K562 (cell line): ENCODE data around the gene NOXRED1. TPM values are rescaled to one million over a fixed set of nuclear protein-coding genes. Genes with fewer than 3 reads are reported as not detected.

Experiments
- ARID1B ChIP-seq: fragments of 450-650 bp; IDR thresholded peaks from 2 replicates; pipeline ENCODE4 v1.6.1; 2016; ENCODE audit warnings: antibody characterized with exemption, mild to moderate bottlenecking, inconsistent platforms
- BACH1 ChIP-seq: fragments of 200-800 bp; sonication (Bioruptor generic); IDR thresholded peaks from 2 replicates; pipeline ENCODE4 v1.6.1; 2016; ENCODE audit warnings: missing genetic modification characterization, missing compliant biosample characterization
- CREBBP ChIP-seq: IDR thresholded peaks from one replicate; pipeline ENCODE4 v1.6.1; 2012; ENCODE audit warnings: low read depth, mild to moderate bottlenecking, control low read depth, inconsistent platforms, low read length
- DPF2 ChIP-seq: fragments of 450-650 bp; IDR thresholded peaks from 2 replicates; pipeline ENCODE4 v1.6.1; 2016
- EGR1 ChIP-seq: fragments of 450-650 bp; conservative IDR thresholded peaks from 2 replicates; pipeline ENCODE4 v1.6.1; 2017; ENCODE audit warnings: mild to moderate bottlenecking
- ETV1 ChIP-seq: fragments of 450-650 bp; conservative IDR thresholded peaks from 2 replicates; pipeline ENCODE4 v1.6.1; 2016; ENCODE audit warnings: missing genetic modification characterization, control low read depth, low read depth, missing compliant biosample characterization
- FOXA1 ChIP-seq: fragments of 450-650 bp; IDR thresholded peaks from 2 replicates; pipeline ENCODE4 v1.6.1; 2016; ENCODE audit warnings: mild to moderate bottlenecking, borderline replicate concordance
- HNRNPUL1 ChIP-seq: fragments of 200-400 bp; formaldehyde crosslinking; IDR thresholded peaks from 2 replicates; pipeline ENCODE4 v1.6.1; 2017; ENCODE audit warnings: low read length
- KLF13 ChIP-seq: fragments of 450-650 bp; IDR thresholded peaks from 2 replicates; pipeline ENCODE4 v1.6.1; 2016; ENCODE audit warnings: missing genetic modification characterization, low read depth, mild to moderate bottlenecking, missing compliant biosample characterization, moderate library complexity, borderline replicate concordance
- NFRKB ChIP-seq: fragments of 450-650 bp; IDR thresholded peaks from 2 replicates; pipeline ENCODE4 v1.6.1; 2016; ENCODE audit warnings: low read depth
- NFYB ChIP-seq: IDR thresholded peaks from 2 replicates; pipeline ENCODE4 v1.6.1; 2011; ENCODE audit warnings: mild to moderate bottlenecking, moderate library complexity; ENCODE audit not compliant: insufficient read length; ENCODE audit errors: extremely low read depth
- SIRT6 ChIP-seq: IDR thresholded peaks from one replicate; pipeline ENCODE4 v1.6.1; 2012; ENCODE audit warnings: low read depth, mild to moderate bottlenecking, control low read depth, inconsistent platforms, low read length, moderate library complexity
- SMARCB1 ChIP-seq: IDR thresholded peaks from 2 replicates; pipeline ENCODE4 v1.6.1; 2011; ENCODE audit warnings: improper control_type of control experiment, low read depth; ENCODE audit not compliant: insufficient read length
- SOX6 ChIP-seq: fragments of 450-650 bp; IDR thresholded peaks from 2 replicates; pipeline ENCODE4 v1.6.1; 2014; ENCODE audit warnings: mild to moderate bottlenecking
- STAT5A ChIP-seq: IDR thresholded peaks from 2 replicates; pipeline ENCODE4 v1.6.1; 2012; ENCODE audit warnings: low read length, inconsistent platforms, borderline replicate concordance
- ZNF121 ChIP-seq: sonication (generic); formaldehyde crosslinking; conservative IDR thresholded peaks from 2 replicates; pipeline ENCODE4 v1.8.0; 2022; ENCODE audit warnings: missing genetic modification reagents
- ZSCAN32 ChIP-seq: fragments of 450-650 bp; formaldehyde crosslinking; IDR thresholded peaks from 2 replicates; pipeline ENCODE4 v1.4.0; 2020; ENCODE audit warnings: mild to moderate bottlenecking, moderate library complexity
- polyA plus RNA-seq, 8 experiments: library from polyadenylated mRNA; depleted of rRNA in 4 of 8; stranded (reverse) in 5 of 8; unstranded in 3 of 8; fragments of >200 nt; fragmentation: Nextera tagmentation in 2 of 8; fragmentation: Illumina TruSeq in 1 of 8; extraction: Ambion mirVana in 2 of 8; extraction: Trizol in 1 of 8; gene quantifications; 2 replicates each; pipeline versions ENCODE4 v1.2.1 to v1.2.3, GENCODE V29; 2011 to 2014; ENCODE audit warnings: inconsistent platforms in 1 of 8, missing spikeins in 1 of 8
- total RNA-seq, 7 experiments: library from RNA; depleted of rRNA in 6 of 7; stranded (reverse); fragments of >200 nt in 6 of 7; fragmentation: Illumina TruSeq in 2 of 7; extraction: Trizol in 2 of 7; gene quantifications; 2 replicates each; pipeline versions ENCODE4 v1.2.1 to v1.2.3, GENCODE V29; 2011 to 2021; ENCODE audit warnings: low replicate concordance in 1 of 7
- TF ChIP-seq, protein P1 (sequence below), 2 experiments: fragments of 250-450 bp in 1 of 2; fragments of 450-650 bp in 1 of 2; sonication (Bioruptor Pico) in 1 of 2; IDR thresholded peaks; 2 replicates each; pipeline versions ENCODE4 v1.6.1 to v1.8.0; 2016 to 2021; ENCODE audit warnings: mild to moderate bottlenecking in 2 of 2, moderate library complexity in 2 of 2, missing compliant biosample characterization in 1 of 2, missing genetic modification characterization in 1 of 2
- TF ChIP-seq, protein P2 (sequence below), 3 experiments: IDR thresholded peaks in 2 of 3; conservative IDR thresholded peaks in 1 of 3; 2 replicates each; pipeline ENCODE4 v1.5.1; 2011 to 2012; ENCODE audit warnings: low read length in 3 of 3, mild to moderate bottlenecking in 3 of 3, control low read depth in 2 of 3, improper control_type of control experiment in 1 of 3, inconsistent platforms in 1 of 3, low read depth in 1 of 3, mixed read lengths in 1 of 3, moderate library complexity in 1 of 3; ENCODE audit not compliant: insufficient read depth in 2 of 3
- TF ChIP-seq, protein P3 (sequence below): fragments of 250-450 bp; sonication (Bioruptor Pico); IDR thresholded peaks from 2 replicates; pipeline ENCODE4 v1.4.0; 2020; ENCODE audit warnings: mild to moderate bottlenecking, moderate library complexity
- TF ChIP-seq, protein P4 (sequence below): sonication (generic); formaldehyde crosslinking; IDR thresholded peaks from 2 replicates; pipeline ENCODE4 v1.8.0; 2023; ENCODE audit warnings: missing genetic modification reagents, mild to moderate bottlenecking, borderline replicate concordance

The NOXRED1 gene
- total and polyA plus RNA-seq, 9 of the 15 experiments (the other 6 are each of a cell fraction or from before 2014, with no cell fraction given), result 0.15 to 0.85 (median 0.30) TPM

DNA sequence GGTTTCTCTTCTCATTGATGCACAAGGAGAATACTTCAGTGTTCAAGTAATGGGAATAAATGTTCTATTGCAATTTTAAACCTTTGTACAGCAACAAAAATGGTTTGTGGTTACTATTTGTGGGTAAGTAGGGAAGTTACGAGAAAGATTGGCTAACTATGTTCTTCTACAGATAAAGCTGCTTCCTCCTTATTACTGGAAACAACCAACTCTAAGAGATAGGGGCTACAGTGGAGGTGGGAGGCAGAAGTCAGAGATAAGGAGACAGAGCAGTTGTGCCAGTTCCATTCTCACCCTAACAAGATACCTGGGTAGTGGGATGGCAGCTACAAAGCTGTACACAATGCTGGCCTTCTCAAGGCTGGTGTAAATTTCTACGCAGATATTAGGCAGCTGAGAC, 16.2 kb downstream of the NOXRED1 start (continued):
- TF ChIP-seq, protein P1, sequence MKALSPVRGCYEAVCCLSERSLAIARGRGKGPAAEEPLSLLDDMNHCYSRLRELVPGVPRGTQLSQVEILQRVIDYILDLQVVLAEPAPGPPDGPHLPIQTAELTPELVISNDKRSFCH (CRISPR knock-in tag; IDR thresholded peaks at IDR 0.05), result no peak
- TF ChIP-seq, protein P1 (tag; IDR thresholded peaks at IDR 0.05), result no peak
- TF ChIP-seq SOX6 (0 out of 2 replicates have a peak, but pooled peaks have one; percentile 27), SIRT6 (no peak), NFRKB (no peak), BACH1 (tag) (no peak), ZSCAN32 (CRISPR knock-in tag) (no peak), DPF2 (peak; percentile 46), HNRNPUL1 (no peak), KLF13 (tag) (no peak), FOXA1 (no peak), SMARCB1 (no peak), CREBBP (no peak), ARID1B (peak; percentile 74), STAT5A (no peak), EGR1 (0 out of 2 replicates have a peak, but pooled peaks have one; percentile 19), ZNF121 (CRISPR knock-in tag) (no peak), NFYB (no peak), ETV1 (no peak)
- TF ChIP-seq, protein P2, sequence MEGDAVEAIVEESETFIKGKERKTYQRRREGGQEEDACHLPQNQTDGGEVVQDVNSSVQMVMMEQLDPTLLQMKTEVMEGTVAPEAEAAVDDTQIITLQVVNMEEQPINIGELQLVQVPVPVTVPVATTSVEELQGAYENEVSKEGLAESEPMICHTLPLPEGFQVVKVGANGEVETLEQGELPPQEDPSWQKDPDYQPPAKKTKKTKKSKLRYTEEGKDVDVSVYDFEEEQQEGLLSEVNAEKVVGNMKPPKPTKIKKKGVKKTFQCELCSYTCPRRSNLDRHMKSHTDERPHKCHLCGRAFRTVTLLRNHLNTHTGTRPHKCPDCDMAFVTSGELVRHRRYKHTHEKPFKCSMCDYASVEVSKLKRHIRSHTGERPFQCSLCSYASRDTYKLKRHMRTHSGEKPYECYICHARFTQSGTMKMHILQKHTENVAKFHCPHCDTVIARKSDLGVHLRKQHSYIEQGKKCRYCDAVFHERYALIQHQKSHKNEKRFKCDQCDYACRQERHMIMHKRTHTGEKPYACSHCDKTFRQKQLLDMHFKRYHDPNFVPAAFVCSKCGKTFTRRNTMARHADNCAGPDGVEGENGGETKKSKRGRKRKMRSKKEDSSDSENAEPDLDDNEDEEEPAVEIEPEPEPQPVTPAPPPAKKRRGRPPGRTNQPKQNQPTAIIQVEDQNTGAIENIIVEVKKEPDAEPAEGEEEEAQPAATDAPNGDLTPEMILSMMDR (IDR thresholded peaks at IDR 0.05 in 2 of 3, conservative IDR thresholded peaks at IDR 0.05 in 1 of 3; ENCODE audit: insufficient read depth in 2 of 3, low read depth in 1 of 3, low read length in 3 of 3), result no peak
- TF ChIP-seq, protein P3, sequence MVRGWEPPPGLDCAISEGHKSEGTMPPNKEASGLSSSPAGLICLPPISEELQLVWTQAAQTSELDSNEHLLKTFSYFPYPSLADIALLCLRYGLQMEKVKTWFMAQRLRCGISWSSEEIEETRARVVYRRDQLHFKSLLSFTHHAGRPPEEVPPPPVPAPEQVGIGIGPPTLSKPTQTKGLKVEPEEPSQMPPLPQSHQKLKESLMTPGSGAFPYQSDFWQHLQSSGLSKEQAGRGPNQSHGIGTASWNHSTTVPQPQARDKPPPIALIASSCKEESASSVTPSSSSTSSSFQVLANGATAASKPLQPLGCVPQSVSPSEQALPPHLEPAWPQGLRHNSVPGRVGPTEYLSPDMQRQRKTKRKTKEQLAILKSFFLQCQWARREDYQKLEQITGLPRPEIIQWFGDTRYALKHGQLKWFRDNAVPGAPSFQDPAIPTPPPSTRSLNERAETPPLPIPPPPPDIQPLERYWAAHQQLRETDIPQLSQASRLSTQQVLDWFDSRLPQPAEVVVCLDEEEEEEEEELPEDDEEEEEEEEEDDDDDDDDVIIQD (CRISPR knock-in tag), result no peak
- TF ChIP-seq, protein P4, sequence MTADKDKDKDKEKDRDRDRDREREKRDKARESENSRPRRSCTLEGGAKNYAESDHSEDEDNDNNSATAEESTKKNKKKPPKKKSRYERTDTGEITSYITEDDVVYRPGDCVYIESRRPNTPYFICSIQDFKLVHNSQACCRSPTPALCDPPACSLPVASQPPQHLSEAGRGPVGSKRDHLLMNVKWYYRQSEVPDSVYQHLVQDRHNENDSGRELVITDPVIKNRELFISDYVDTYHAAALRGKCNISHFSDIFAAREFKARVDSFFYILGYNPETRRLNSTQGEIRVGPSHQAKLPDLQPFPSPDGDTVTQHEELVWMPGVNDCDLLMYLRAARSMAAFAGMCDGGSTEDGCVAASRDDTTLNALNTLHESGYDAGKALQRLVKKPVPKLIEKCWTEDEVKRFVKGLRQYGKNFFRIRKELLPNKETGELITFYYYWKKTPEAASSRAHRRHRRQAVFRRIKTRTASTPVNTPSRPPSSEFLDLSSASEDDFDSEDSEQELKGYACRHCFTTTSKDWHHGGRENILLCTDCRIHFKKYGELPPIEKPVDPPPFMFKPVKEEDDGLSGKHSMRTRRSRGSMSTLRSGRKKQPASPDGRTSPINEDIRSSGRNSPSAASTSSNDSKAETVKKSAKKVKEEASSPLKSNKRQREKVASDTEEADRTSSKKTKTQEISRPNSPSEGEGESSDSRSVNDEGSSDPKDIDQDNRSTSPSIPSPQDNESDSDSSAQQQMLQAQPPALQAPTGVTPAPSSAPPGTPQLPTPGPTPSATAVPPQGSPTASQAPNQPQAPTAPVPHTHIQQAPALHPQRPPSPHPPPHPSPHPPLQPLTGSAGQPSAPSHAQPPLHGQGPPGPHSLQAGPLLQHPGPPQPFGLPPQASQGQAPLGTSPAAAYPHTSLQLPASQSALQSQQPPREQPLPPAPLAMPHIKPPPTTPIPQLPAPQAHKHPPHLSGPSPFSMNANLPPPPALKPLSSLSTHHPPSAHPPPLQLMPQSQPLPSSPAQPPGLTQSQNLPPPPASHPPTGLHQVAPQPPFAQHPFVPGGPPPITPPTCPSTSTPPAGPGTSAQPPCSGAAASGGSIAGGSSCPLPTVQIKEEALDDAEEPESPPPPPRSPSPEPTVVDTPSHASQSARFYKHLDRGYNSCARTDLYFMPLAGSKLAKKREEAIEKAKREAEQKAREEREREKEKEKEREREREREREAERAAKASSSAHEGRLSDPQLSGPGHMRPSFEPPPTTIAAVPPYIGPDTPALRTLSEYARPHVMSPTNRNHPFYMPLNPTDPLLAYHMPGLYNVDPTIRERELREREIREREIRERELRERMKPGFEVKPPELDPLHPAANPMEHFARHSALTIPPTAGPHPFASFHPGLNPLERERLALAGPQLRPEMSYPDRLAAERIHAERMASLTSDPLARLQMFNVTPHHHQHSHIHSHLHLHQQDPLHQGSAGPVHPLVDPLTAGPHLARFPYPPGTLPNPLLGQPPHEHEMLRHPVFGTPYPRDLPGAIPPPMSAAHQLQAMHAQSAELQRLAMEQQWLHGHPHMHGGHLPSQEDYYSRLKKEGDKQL, result no peak
